ENCODE measurements around the gene BNC2. TPM values are rescaled to one million over a fixed set of nuclear protein-coding genes. Genes with fewer than 3 reads are reported as not detected.

The BNC2 gene
- total RNA-seq, 1 experiment from 2014 or later: 43.6 TPM

DNA sequence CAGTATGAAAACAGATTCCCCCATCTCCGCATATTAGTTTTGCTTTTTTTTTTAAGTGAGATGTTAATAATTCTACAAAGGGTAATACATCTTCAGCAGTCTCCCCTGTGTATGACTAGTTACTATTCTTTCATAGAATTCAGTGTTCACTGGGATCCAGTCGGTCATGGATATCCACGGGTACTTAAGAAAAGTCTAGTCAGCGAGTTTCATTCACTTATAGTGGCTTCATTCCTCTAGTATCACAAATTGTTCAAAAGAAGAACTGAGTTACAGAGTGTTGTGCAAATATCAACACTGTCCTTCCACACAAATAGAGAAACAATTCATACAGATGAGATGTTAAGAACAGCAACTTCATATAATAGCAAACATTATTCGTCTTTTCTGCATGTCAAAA, 35.7 kb downstream of the BNC2 start:
- peaks cover 5% of the 10 kb centered on the region; the same call in 1 of the 2 replicates for H3K79me2 ChIP-seq (ENCODE audit: insufficient read depth, low read length)
- no CpG with 5 or more reads among the region's 5 CpGs for WGBS (ENCODE audit: extremely low coverage, insufficient read length, low lambda C conversion rate)
- no peak for DNase-seq
- no peak overlapping the region for H2BK20ac ChIP-seq (ENCODE audit: low read depth, low read length, poor library complexity, severe bottlenecking)
- H3K23me2 ChIP-seq (ENCODE audit: insufficient read length, low read depth, low read length, poor library complexity, severe bottlenecking): no peaks in the 10 kb centered on the region
- no peak overlapping the region for H2BK15ac ChIP-seq (ENCODE audit: low read depth, low read length)
- H3K9me3 Mint-ChIP-seq: no peaks in the 10 kb centered on the region
- no peak overlapping the region for H4K91ac ChIP-seq (ENCODE audit: insufficient read length, low read depth, low read length)
- H4K20me1 ChIP-seq (ENCODE audit: control insufficient read depth, insufficient read depth, insufficient read length): no peaks in the 10 kb centered on the region
- H3K14ac ChIP-seq (ENCODE audit: insufficient read depth, low read length): no peak overlapping the region
- TF ChIP-seq, protein P1, sequence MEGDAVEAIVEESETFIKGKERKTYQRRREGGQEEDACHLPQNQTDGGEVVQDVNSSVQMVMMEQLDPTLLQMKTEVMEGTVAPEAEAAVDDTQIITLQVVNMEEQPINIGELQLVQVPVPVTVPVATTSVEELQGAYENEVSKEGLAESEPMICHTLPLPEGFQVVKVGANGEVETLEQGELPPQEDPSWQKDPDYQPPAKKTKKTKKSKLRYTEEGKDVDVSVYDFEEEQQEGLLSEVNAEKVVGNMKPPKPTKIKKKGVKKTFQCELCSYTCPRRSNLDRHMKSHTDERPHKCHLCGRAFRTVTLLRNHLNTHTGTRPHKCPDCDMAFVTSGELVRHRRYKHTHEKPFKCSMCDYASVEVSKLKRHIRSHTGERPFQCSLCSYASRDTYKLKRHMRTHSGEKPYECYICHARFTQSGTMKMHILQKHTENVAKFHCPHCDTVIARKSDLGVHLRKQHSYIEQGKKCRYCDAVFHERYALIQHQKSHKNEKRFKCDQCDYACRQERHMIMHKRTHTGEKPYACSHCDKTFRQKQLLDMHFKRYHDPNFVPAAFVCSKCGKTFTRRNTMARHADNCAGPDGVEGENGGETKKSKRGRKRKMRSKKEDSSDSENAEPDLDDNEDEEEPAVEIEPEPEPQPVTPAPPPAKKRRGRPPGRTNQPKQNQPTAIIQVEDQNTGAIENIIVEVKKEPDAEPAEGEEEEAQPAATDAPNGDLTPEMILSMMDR (conservative IDR thresholded peaks at IDR 0.05): no peak
- H3K27me3 Mint-ChIP-seq (ENCODE audit: low read depth): no peaks in the 10 kb centered on the region
- peaks cover 28 to 30% of the 10 kb centered on the region in 2 experiments for H3K4me1 Mint-ChIP-seq
- H3K36me3 Mint-ChIP-seq (ENCODE audit: insufficient read depth in 1 of 3, low read depth in 3 of 3): peaks cover 0 to 7% (median 0%) of the 10 kb centered on the region in 3 experiments; a peak in 3 of 7 replicates
- no peak overlapping the region for H4K8ac ChIP-seq (replicated peaks; ENCODE audit: insufficient read length, low read depth, low read length)
- no peaks in the 10 kb centered on the region for H3K27me3 ChIP-seq (ENCODE audit: insufficient read depth, low read length)
- H3K4me3 Mint-ChIP-seq: no peak overlapping the region
- no peak overlapping the region for H2BK120ac ChIP-seq (ENCODE audit: low read depth, low read length, poor library complexity, severe bottlenecking)
- H4K5ac ChIP-seq (ENCODE audit: insufficient read length, low read depth, low read length): no peak overlapping the region
- H2BK12ac ChIP-seq (ENCODE audit: insufficient read length, low read depth, low read length): no peak overlapping the region
- H3K27ac ChIP-seq (ENCODE audit: insufficient read length, low read depth, low read length): no peak overlapping the region
- no peak overlapping the region for H2AK5ac ChIP-seq (ENCODE audit: insufficient read length, low read length)
- H2AFZ ChIP-seq (ENCODE audit: low read length): no peak overlapping the region
- H3K4me1 ChIP-seq (ENCODE audit: insufficient read depth, low read length): no peaks in the 10 kb centered on the region; the same call in 1 of the 2 replicates
- H3K9ac ChIP-seq (ENCODE audit: extremely low read depth, insufficient read length, low read length): no peak overlapping the region
- no peak overlapping the region for H3K27ac Mint-ChIP-seq
- no peak overlapping the region for H3K4ac ChIP-seq (ENCODE audit: low read depth, low read length)
- H2BK5ac ChIP-seq (ENCODE audit: insufficient read length, low read length): no peak overlapping the region
- no peak overlapping the region for H3K56ac ChIP-seq (ENCODE audit: insufficient read length, low read depth, low read length)
- H3K9me3 ChIP-seq (ENCODE audit: control insufficient read depth, low read depth, low read length): no peaks in the 10 kb centered on the region
- no peak overlapping the region for H3K18ac ChIP-seq (ENCODE audit: insufficient read length, low read depth, low read length)
- H3K79me1 ChIP-seq (ENCODE audit: insufficient read depth, low read depth, low read length, poor library complexity, severe bottlenecking): peaks cover 2% of the 10 kb centered on the region
- H3K23ac ChIP-seq (ENCODE audit: insufficient read length, low read depth, low read length): no peak overlapping the region
- H3K4me2 ChIP-seq (ENCODE audit: insufficient read depth, insufficient read length, low read length): no peak overlapping the region
- H3T11ph ChIP-seq (ENCODE audit: low read length): no peak overlapping the region

All from H9 (cell line).